Midbrain (tissue), 1 donor: ENCODE data around the gene SLCO2B1.

ENCODE experiments used
- DNase-seq: peaks from one replicate; lab custom pipeline; 2025; lab: John Stamatoyannopoulos, UW

SLCO2B1 gene

DNA sequence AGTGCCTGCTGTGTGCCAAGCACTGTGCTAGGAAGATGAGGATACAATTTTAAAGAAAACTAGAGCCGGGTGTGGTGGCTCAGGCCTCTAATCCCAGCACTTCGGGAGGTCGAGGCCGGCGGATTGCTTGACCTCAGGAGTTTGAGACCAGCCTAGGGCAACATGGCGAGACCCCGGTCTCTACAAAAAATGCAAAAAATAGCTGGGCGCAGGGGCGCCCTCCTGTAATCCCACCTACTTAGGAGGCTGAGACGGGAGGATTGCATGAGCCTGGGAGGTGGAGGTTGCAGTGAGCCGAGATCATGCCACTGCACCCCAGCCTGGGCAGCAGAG, 98.0 kb downstream of the SLCO2B1 start:
- no peak for DNase-seq

DNA sequence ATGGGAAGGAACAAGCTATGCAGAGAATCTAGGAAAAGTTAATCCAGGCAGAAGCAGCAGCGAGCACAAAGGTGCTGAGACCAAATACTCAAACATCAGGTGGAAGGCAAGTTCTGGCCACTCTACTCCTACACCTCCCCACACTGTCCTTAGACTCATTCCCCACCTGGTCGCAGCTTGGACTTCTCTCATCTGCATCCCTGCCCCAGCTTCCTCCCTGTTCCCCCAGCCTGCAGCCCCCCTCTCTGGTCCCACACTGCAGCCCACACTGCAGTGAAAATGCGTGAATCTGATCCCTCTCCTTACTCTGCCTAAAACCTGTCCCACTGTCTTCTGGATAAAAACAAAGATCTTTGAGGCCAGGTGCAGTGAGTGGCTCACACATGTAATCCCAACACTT, 98.8 kb downstream of the SLCO2B1 start:
- no peak for DNase-seq

DNA sequence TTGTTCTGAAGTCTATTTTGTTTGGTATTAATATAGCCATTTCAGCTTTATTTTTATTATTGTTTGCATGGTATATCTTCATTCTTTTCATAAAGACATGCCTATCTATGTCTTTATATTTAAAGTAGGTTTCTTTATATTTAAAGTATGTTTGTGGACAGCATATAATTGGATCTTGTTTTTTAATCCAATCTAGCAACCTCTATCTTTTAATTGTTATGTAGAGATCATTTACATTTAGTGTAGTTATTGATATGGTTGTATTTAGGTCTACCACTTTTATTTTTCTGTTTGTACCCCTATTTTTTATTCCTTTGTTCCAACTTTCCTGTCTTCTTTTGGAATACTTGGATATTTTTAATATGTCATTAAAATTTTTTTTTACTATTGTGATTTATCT, 103.4 kb downstream of the SLCO2B1 start:
- DNase-seq, result no peak
